NCI-H2227 (cell line): ENCODE data around the gene ZBTB33.
A peak's percentile ranks its signal among the peaks of the same experiment; 100 is the strongest.

ENCODE experiments used
- DNase-seq: peaks from one replicate; lab custom pipeline; 2025; ENCODE audit not compliant: unreplicated experiment; lab: John Stamatoyannopoulos, UW

The ZBTB33 gene, protein sequence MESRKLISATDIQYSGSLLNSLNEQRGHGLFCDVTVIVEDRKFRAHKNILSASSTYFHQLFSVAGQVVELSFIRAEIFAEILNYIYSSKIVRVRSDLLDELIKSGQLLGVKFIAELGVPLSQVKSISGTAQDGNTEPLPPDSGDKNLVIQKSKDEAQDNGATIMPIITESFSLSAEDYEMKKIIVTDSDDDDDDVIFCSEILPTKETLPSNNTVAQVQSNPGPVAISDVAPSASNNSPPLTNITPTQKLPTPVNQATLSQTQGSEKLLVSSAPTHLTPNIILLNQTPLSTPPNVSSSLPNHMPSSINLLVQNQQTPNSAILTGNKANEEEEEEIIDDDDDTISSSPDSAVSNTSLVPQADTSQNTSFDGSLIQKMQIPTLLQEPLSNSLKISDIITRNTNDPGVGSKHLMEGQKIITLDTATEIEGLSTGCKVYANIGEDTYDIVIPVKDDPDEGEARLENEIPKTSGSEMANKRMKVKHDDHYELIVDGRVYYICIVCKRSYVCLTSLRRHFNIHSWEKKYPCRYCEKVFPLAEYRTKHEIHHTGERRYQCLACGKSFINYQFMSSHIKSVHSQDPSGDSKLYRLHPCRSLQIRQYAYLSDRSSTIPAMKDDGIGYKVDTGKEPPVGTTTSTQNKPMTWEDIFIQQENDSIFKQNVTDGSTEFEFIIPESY

DNA sequence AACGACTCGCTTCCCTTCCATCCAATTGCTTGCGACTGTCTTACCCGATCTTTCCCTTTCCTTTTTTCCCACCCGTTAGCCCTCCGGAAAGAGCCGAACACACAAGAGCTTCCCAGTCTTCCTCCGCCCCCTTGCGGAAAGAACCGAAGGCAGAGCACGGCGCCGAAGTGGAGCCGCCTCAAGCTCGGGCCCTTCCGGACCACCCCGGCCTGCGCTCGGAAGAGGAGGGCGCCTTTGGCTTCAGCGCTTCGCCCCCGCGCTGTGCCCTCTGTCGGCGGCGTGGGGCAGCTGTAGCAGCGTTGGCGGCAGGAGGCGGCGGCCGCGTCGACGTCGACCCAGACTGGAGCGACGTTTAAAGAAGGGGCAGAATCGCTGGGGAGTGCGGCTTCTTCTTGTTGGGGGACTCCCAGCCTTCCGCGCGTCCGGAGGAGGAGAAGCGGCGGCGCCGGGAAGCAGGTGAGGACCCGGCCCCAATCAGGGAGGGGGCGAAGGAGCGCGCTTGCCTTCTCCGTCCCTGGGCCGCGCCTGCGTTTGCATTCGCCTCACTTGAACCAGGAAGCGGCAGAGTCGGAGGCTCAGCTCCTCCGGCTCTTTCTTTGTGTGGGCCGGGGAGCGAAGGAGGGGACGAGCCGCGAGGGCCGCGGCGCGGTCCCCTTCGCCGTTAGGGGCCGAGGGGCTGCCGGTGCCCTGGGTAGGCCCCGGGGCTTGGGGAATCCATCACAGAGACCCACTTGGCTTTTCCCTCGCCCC is at the start of gene ZBTB33:
Gene ZBTB33 (plus strand): TSS at position 291 of the 750 bp plus-strand sequence. CDS start 2,604 bp downstream, outside the sequence.
- DNase-seq = peak; percentile 99

DNA sequence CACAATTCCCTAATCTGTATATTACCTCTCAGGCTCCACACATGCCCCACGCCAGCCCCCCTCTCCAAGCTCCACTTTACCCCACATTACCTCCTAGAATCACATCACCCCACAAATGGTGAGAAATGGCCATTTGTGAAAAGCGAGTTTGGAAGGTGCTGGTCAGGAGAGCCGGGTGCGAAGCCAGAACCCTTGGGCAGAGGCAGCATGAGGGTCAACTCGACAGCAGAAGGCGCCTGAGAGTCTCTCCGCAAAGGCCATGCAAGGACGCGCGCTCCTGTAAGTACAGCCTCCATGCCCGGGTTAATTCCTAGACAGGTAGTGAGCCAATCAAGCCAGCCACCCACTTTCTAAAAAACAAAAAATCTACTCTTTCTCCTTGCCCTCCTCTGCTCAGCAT is 49.8 kb upstream of the ZBTB33 start:
- DNase-seq = no peak

DNA sequence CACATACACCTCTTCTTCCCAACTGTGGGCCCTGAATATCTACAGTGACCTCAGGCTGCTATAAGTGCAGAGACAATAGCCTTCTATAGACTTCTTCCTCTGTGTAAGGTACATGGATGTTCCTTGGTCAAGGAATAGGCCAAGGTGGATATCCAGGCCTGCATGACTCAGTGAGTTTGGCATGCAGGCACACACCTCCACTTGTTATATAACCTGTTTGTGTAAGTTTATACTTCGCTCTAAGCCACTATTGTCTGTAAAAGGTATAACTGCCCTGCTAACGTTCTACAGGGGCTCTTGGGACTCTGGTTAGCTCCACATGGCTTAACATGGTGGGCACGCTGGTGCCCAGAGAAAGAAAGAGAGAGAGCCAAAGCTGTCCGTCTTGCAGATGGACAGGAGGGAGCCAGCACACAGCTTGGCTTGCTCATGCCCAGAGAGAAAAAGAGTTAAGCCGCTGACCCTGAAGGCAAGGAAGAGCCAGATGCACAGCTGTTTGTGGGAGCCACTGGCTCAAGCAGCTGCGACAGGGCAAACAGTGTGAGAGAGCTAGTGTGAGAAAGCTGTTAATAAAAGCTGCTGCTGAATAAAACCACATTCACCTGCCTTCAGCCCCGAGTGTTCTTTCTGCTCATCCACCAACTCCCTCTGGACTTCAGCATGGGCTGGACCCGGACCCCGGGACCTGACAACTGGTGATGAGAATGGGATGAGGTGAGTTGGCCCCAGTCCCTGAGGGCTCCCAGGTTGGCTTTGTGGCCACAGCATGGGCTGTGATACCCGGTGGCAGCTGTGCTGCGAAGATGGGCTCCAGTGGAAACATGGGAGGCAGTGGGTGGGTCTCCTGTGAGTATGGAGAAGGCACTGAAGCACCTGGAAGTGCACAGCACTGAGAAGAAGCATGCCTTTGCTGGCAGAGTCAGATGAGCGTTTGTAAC is 44.5 kb upstream of the ZBTB33 start:
- DNase-seq = no peak

DNA sequence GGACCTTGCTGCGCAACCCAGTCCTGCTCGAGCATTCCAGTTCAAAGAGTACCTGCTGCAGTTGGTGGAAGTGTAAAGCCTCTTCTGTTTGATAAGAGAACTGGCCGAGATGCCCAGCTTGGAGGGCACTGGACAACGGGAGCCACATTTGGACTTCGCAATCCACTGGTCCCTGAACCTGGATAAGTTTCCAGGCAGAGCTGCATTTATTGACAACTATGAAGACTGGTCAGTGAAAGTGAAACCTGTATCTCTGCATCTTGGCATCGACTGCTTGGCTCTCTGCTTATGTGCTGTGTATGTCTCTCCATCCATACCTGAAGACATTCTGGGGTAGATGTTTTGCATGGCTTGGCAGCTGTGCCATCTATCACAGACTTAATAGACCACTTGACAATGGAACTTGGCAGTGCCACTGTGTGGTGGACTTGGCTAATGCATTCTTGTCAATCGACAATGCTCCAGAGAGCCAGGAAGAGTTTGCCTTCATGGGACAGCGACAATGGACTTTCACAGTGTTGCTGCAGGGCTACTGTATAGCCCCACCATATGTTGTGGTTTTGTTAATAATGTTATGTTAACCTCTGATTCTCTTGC is 43.5 kb upstream of the ZBTB33 start:
- DNase-seq = no peak

DNA sequence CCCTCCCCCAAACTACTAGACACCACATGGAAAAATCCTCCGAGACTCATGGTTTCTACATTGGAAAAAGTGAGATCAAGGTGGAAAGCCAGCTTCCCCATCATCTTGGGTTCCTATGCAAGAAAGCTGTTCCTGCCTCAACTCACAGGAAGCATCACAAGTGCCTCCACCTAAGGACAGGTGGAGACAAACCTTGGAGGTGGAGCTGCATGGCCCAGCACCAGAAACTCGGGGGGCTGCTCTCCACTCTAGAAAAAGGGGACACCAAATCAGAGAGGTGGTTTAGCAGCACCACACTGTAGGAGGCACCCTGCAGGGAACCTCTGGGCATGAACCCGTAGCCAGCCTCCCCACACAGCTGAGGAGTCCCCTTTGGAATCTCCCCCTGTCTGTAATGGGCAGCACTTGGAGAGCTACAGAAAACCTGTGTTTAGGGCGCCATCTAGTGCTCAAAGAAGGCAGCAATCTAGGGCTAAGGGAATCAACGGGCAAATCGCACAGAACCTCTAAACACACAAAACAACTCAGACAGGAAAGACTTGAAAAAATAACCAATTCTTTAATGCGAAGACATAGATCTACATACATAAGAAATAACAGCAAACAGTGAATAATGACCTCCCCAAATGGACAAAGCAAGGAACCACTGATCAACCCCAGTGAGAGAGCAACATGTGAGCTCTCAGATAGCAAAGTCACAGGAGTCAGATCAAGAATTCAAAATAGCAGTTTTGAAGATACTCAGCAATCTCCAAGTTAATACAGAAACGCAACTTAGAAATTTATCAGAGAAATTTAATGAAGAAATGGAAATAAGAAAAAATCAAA is 37.0 kb upstream of the ZBTB33 start:
- peak; percentile 85 for DNase-seq

DNA sequence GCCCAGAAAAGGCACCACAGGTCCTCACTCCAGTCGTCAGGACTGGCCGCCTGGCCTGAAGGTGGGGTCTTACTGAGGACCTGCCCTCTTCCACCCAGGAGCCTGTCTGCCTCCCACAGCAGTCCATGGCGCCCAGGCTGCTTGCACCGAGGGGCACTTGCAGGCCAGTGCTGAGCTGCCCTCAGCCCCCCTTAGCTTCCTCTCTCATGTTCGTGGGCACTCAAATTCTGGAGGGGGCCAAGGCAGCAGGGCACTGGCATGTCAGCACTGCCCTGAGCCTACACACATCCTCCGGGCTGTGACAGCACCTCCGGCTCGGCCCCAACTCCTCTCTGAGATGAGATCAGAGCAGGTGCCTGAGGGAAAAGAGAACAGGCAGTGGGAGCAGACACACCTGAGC is 27.2 kb upstream of the ZBTB33 start:
- no peak for DNase-seq

DNA sequence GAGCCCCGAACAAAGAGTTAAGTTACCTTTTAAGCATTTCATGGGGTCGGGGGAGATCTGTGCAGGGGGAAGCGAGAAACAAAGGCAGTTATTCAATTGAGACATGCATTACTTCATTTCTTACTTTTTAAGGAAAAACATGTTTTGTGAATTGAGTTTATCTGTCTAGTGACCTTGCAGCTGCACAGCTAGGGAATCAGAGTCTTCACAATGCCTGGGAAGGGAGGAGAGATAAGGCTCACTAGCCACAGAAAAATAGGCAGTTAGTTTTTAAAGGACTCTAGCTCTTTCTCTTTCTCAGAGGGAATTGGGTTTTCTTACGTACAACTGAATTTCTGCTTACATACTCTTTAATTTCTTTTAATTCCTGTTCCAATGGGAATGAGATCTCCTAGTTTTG is 26.2 kb upstream of the ZBTB33 start:
- DNase-seq = no peak

DNA sequence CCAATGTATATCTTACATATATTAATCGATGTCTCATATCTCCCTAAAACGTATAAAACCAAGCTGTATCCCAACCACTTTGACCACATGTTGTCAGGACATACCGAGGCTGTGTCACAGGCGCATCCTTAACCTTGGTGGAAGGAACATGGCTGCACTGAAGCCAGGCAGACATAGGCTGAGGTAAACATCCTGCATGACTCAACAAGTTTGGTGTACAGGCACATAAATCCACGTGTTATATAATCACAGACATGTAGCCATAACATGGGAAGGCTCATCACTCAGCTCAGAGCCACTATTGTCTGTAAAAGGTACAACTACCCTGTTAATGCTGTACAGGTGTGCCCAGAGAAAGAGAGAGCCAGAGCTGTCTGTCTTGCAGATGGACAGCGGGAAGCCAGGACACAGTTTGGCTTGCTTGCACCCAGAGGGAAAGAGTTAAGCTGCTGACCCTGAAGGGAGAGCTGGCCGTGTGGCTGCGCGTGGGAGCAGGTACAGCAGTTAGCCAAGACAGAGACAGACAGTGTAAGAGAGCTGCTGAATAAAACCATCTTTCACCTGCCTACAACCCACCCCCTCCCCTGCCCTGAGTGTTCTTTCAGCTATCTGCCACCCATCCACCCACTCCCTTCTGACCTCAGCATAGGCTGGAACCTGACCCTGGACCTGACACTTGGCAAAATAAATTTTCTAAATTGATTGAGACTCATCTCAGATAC is 22.3 kb upstream of the ZBTB33 start:
- DNase-seq = no peak

DNA sequence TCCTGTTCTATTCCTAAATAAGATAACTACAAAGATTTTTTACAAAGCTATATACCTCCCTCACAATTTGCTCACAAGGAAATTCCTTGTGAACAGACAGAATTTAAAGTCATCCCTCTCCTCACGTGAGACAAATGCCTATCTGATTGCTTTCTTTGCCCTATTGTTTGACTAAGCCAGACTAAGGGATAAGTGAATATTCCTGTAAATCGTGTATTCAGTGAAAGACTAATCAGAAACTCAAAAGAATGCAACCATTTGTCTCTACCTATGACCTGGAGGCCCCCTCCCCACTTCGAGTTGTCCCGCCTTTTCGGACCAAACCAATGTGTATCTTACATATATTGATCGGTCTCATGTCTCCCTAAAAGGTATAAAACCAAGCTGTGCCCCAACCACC is 15.3 kb upstream of the ZBTB33 start:
- DNase-seq = no peak

DNA sequence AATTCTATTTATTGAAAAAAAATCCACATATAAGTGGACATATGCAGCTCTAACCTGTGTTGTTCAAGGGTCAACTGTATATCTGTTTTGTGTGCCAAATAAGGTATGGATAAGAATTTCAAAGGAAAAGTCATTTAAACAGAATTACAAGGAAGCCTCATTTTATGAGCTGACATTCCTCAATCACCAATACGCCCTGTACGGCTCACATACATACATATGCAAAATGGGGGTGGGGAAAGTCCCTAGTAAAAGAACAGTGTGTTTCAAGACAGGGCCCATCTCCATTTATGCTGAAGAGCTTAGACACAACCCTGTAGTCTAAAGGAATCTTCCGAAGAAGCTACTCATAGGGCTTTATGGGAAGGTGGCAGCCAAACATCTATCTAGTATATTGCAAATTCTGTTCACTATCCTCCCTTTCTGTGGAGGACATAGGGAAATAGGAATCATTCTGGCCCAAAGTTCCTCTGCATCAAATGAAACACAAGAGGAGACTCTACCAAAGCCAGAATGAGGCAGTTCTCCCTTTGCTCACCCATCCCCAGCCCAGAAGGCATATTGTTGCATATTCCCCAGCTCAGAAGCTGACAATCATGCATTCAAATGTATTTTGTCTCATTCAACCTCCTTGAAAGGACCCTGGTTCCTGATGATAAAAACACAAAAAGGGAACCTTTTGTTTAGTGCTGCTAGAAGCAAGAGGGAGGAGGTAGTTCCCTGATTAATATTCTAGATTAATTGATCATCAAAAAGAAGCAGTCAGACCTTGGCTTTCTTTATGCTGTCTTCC is 13.7 kb upstream of the ZBTB33 start:
- no peak for DNase-seq

DNA sequence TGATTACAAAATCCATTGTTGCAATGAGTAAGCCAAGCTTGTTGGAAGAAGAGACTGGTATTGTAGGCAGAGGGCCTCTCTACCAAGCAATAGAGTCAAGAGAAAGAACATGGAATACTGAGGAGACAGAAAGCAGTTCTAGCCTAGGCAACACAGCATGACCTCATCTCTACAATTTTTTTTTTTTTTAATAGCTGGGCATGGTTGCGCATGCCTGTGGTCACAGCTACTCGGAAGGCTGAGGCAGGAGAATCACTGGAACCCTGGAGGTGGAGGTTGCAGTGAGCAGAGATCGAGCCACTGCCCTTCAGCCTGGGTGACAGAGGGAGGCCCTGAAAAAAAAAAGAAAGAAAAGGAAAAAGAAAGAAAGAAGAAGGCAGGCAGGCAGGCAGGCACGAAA is 11.7 kb upstream of the ZBTB33 start:
- DNase-seq = no peak

DNA sequence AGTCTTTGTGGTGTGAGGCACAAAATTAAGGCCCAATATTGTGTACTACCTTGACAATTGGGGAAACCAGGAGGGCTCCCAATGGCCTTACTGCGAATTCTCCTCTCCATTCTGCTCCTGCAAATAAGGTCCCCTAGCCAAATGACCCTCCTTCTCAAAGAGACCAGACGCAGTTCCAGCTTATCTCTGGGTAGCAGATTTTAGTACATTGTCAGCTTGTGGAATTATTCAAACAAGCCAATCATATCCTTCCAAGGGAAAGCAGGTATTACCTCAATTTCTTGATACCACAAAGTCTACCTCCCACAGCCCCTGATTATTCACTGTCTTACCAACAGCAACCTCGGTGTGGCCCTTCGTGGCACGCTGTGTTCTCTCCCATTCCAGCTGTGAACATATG is 7.8 kb upstream of the ZBTB33 start:
- no peak for DNase-seq

DNA sequence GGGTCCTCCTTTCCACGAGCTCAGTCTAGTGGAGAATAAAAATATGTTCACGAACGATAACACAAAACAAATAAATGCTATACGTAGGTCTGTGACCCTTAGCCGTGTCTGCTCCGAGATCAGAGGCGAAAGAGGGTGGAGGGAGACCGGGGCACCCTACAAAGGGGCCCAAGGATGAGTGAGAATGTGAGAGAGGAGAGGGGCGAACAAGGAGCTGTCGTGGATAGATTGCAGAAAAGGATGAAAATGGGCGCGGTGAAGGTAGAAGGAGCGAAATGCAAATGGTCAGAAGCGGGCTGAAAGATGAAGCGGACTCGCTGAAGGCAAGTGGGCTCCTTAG is 6.2 kb upstream of the ZBTB33 start:
- DNase-seq = no peak

DNA sequence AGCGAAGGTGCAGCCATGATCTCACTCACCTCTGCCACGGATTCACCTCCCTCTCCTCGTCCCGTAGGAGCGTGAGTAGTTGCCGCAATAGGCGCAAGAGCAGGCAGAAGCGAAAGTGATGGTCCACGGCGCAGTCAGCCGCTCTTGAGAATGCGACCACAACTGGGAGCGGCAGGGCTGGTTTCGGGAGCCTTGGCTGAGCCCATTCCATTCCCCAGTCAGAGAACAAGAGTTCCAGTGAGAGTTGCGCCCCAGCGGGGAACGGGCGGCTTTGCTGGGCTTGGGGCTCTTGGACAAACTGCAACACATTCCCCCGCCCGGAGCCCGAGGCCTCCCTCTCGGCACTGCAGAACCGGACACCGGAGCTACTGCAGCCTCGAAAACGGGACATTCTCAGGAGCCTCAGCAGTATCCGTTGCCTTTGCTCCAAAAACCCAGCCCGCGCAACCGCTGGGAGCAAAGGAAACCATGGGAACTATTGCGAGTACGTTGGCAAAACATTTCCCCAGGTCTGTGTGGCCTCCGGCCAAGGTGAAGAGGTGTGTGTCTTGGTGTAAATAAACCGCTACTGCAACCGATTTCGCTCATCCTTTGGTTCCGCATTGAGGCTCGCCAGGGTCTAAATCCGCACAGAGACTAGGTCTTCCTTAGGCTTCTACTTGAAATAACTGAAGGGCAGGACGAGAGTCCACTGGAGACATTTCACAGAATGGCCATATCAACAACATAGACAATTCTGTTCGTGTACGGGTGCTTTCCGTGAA is 5.7 kb upstream of the ZBTB33 start:
- peak; percentile 91 for DNase-seq

DNA sequence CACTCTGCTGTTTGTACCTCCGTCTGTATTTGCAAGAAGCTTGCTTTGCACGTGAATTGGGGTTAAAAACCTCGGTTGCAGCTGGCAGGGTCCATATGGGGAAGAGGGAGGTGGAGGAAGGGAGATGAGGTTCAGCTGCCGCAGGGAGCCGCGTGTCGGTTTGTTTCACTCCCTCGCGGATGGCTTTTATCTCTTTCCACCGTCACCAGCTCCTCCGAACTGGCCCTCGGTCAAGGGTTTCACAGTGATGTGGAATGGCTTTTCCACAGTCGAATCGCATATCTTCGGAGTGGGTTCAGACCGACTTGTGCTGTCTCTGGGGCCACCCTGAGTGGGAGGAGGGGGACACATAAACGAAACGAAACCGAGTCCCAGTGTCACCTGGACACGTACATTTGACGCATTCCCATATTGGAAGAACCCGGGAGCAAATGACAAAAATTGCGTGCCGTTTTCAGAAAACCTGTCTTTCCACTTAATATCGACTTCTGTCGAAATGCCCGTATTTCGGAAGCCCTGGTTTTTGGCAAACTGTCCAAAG is 929 bp downstream of the ZBTB33 start:
- peak; percentile 33 for DNase-seq

DNA sequence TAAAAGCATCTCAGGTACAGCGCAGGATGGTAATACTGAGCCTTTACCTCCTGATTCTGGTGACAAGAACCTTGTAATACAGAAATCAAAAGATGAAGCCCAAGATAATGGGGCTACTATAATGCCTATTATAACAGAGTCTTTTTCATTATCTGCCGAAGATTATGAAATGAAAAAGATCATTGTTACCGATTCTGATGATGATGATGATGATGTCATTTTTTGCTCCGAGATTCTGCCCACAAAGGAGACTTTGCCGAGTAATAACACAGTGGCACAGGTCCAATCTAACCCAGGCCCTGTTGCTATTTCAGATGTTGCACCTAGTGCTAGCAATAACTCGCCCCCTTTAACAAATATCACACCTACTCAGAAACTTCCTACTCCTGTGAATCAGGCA is 3.2 kb downstream of the ZBTB33 start:
- DNase-seq = no peak

DNA sequence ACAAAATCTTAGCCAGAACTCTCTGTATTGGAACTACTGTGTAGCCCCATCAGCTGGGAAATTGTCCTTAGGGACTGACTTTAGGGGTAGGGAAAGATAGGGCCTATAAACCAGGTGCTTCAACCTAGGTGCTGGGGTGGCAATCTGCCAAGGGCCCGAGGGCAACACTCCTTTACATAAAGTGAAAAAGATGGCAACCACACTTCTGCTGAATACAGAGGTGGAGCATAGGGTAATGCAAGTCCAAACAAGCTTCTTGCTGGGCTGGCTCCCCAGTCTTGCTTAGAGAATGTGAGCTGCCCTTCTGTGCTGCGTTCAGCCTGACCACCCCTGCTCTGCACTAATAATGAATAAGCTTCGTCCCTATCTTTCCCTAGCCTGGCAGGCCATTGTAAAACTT is 9.8 kb downstream of the ZBTB33 start:
- no peak for DNase-seq
